Neural crest cell (in vitro differentiated cells): ENCODE data around the gene TXNDC5. TPM values are rescaled to one million over a fixed set of nuclear protein-coding genes. Genes with fewer than 3 reads are reported as not detected.

ENCODE experiments used
- DNase-seq: peaks from one replicate; pipeline ENCODE4 v3.0.0; 2021; ENCODE audit warnings: low read depth, mixed read lengths, low spot score
- H3K27ac Mint-ChIP-seq: one replicate; pipeline ENCODE4 v1.8.0; 2021; ENCODE audit warnings: mild to moderate bottlenecking, mixed read lengths; ENCODE audit not compliant: unreplicated experiment
- H3K27me3 Mint-ChIP-seq: 2 replicates; pipeline ENCODE4 v1.8.0; 2021; ENCODE audit warnings: low read depth, mild to moderate bottlenecking, mixed read lengths
- H3K36me3 Mint-ChIP-seq: 2 replicates; pipeline ENCODE4 v1.8.0; 2021; ENCODE audit warnings: low read depth, mild to moderate bottlenecking, mixed read lengths
- H3K4me1 Mint-ChIP-seq: 2 replicates; pipeline ENCODE4 v1.8.0; 2021; ENCODE audit warnings: mixed read lengths
- H3K4me3 Mint-ChIP-seq: one replicate; pipeline ENCODE4 v1.8.0; 2021; ENCODE audit warnings: mild to moderate bottlenecking, mixed read lengths
- H3K9me3 Mint-ChIP-seq: 2 replicates; pipeline ENCODE4 v1.8.0; 2021; ENCODE audit warnings: mixed read lengths
- long read RNA-seq: library from polyadenylated mRNA; unstranded; transcript quantifications from one replicate; pipeline ENCODE4 v2.0.0, GENCODE V29; 2020
- total RNA-seq: library from RNA; stranded (reverse); gene quantifications from 2 replicates; pipeline ENCODE4 v1.2.1, GENCODE V29; 2021
- TF ChIP-seq, protein P1 (sequence below): fragments of 200-600 bp; sonication (generic); conservative IDR thresholded peaks from 2 replicates; pipeline ENCODE4 v1.5.0; 2021; ENCODE audit warnings: antibody characterized with exemption, mild to moderate bottlenecking

Gene TXNDC5
- 101 and 104 TPM in 2 replicates for total RNA-seq
- long read RNA-seq, partial matches to known transcripts: 0 of 7 reads
- long read RNA-seq, other reads (novel, unspliced or antisense): 4 of 7 reads

DNA sequence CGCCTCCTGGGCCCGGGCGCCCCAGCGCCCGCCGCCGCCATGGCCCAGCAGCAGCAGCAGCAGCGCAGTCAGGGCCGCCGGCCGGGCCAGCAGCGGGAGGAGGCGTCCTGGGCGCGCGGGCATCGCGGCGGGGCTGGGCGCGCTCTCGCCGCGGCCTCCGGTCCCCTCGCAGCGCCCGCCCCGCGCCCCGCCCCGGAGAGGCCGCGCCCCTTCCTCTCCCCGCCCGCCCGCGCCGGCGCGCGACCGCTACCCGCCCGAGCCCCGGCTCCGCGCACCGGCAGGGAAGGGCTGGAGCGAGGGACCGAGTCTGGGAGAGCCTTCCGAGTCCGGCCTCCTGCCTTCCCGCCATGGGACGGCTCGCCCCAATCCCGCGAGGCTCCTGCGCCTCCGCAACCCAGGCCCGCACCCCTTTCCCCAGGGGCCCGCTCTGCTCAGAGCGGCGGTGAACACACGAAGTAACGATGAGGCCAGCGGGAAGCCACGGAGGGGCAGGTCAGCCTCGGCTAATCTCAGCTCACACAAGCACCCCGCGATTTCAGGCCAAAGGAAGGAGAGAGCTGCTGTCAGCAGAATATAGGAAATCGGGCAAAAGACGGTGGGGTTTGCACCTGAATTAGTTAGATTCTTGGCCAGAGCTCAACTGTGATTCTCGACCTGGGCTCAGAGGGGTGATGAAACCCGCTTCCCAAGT, at the start of gene TXNDC5:
Gene TXNDC5 (minus strand): TSS at position 135 of the 691 bp plus-strand sequence. CDS start 12 bp downstream, at position 123.
- TF ChIP-seq, protein P1, sequence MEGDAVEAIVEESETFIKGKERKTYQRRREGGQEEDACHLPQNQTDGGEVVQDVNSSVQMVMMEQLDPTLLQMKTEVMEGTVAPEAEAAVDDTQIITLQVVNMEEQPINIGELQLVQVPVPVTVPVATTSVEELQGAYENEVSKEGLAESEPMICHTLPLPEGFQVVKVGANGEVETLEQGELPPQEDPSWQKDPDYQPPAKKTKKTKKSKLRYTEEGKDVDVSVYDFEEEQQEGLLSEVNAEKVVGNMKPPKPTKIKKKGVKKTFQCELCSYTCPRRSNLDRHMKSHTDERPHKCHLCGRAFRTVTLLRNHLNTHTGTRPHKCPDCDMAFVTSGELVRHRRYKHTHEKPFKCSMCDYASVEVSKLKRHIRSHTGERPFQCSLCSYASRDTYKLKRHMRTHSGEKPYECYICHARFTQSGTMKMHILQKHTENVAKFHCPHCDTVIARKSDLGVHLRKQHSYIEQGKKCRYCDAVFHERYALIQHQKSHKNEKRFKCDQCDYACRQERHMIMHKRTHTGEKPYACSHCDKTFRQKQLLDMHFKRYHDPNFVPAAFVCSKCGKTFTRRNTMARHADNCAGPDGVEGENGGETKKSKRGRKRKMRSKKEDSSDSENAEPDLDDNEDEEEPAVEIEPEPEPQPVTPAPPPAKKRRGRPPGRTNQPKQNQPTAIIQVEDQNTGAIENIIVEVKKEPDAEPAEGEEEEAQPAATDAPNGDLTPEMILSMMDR: no peak
- Mint-ChIP-seq H3K36me3 (no peaks in the 10 kb centered on the region), H3K9me3 (no peaks in the 10 kb centered on the region), H3K4me3 (peak within 1 kb of the TSS; percentile 91), H3K4me1 (peaks cover 17% of the 10 kb centered on the region), H3K27me3 (peaks cover 1% of the 10 kb centered on the region), H3K27ac (peak within 1 kb of the TSS; percentile 90)
- peak; percentile 66 for DNase-seq

- no peaks in the 10 kb centered on the region for H3K36me3 Mint-ChIP-seq
Observed at GRCh38 chr6:7960141-7960540, 49.6 kb upstream of the TXNDC5 start.

DNA sequence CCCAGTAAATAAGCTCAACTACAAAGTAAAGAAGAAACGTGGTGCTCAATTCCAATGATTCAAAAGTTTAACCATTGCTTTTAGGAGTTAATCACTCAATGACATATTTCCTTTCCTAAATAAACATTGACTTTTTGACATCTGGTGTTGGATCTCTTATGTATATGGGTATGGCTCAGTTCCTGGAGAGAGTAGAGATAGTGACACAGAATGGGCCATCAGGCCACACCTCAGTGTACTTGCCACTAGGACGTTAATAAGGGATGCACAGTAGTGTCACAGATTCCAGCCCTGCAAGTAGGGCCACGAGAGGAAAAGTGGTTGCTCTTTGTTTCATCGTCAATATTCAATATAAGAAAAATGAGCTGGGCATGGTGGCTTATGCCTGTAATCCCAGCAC, 48.9 kb upstream of the TXNDC5 start:
- no peak for DNase-seq
- H3K27me3 Mint-ChIP-seq: peaks cover 5% of the 10 kb centered on the region
- TF ChIP-seq, protein P1: no peak
- no peak overlapping the region for H3K27ac Mint-ChIP-seq
- no peak overlapping the region for H3K4me3 Mint-ChIP-seq
- no peaks in the 10 kb centered on the region for H3K9me3 Mint-ChIP-seq
- no peaks in the 10 kb centered on the region for H3K36me3 Mint-ChIP-seq
- no peaks in the 10 kb centered on the region for H3K4me1 Mint-ChIP-seq

More at GRCh38 chr6:7960141-7960540, 49.6 kb upstream of the TXNDC5 start:
- Mint-ChIP-seq H3K27me3 (peaks cover 5% of the 10 kb centered on the region), H3K9me3 (peaks cover under 1% of the 10 kb centered on the region), H3K27ac (no peak overlapping the region), H3K4me3 (no peak overlapping the region), H3K4me1 (no peaks in the 10 kb centered on the region)
- TF ChIP-seq, protein P1: no peak
- DNase-seq: no peak

DNA sequence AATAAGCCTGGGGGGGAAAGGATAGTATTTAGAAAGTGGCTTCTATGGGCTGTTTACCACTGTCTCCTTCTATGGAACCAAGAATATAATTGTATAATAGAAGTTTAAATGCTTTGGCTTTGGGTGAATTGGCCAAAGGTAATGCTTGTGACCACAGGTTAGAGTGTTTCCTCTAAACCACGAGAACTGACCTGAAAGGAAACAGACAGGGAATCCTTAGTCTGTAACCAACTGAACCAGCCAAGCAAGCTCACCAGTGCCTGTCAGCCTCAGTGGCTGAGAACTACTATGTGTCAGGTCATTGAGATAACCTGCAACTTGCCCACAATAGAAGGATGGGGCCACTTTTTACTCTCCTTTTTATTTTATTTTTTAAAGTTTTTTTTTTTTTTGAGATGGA, 47.9 kb upstream of the TXNDC5 start:
- H3K36me3 Mint-ChIP-seq: no peaks in the 10 kb centered on the region
- no peak overlapping the region for H3K4me3 Mint-ChIP-seq
- TF ChIP-seq, protein P1: no peak
- peaks cover 5% of the 10 kb centered on the region for H3K27me3 Mint-ChIP-seq
- no peak overlapping the region for H3K27ac Mint-ChIP-seq
- H3K4me1 Mint-ChIP-seq: no peaks in the 10 kb centered on the region
- no peaks in the 10 kb centered on the region for H3K9me3 Mint-ChIP-seq
- no peak for DNase-seq

- Mint-ChIP-seq H3K9me3 (no peaks in the 10 kb centered on the region), H3K4me1 (no peaks in the 10 kb centered on the region), H3K4me3 (no peak overlapping the region), H3K27me3 (peaks cover 8% of the 10 kb centered on the region), H3K36me3 (no peaks in the 10 kb centered on the region), H3K27ac (no peak overlapping the region)
- TF ChIP-seq, protein P1: no peak
- no peak for DNase-seq
Observed at GRCh38 chr6:7956257-7956656, 45.7 kb upstream of the TXNDC5 start.
